Astrocyte of the spinal cord (primary cell): ENCODE results near the gene BCAP31.
A peak's percentile ranks its signal among the peaks of the same experiment; 100 is the strongest.
"Not testable (repeated sequence)": the region's sequence is repeated elsewhere in the genome, so short reads cannot be mapped to it uniquely, and the experiment has no call there.

Experiments
- DNase-seq: peaks from one replicate; pipeline ENCODE4 v3.0.0; 2011; ENCODE audit warnings: low read depth, low spot score
- H3K4me3 ChIP-seq: 2 replicates; pipeline ENCODE4 v1.5.1; 2011; ENCODE audit warnings: low read depth, mild to moderate bottlenecking, low read length, moderate library complexity
- in situ Hi-C: cut with HindIII; loops from 2 replicates; pipeline ENCODE4 v1.10.0; 2017; ENCODE audit warnings: low sequenced_read_pairs
- TF ChIP-seq, protein P1 (sequence below): IDR thresholded peaks from 2 replicates; pipeline ENCODE4 v1.5.1; 2012; ENCODE audit warnings: low read depth, mild to moderate bottlenecking, low read length, inconsistent platforms

The BCAP31 gene

DNA sequence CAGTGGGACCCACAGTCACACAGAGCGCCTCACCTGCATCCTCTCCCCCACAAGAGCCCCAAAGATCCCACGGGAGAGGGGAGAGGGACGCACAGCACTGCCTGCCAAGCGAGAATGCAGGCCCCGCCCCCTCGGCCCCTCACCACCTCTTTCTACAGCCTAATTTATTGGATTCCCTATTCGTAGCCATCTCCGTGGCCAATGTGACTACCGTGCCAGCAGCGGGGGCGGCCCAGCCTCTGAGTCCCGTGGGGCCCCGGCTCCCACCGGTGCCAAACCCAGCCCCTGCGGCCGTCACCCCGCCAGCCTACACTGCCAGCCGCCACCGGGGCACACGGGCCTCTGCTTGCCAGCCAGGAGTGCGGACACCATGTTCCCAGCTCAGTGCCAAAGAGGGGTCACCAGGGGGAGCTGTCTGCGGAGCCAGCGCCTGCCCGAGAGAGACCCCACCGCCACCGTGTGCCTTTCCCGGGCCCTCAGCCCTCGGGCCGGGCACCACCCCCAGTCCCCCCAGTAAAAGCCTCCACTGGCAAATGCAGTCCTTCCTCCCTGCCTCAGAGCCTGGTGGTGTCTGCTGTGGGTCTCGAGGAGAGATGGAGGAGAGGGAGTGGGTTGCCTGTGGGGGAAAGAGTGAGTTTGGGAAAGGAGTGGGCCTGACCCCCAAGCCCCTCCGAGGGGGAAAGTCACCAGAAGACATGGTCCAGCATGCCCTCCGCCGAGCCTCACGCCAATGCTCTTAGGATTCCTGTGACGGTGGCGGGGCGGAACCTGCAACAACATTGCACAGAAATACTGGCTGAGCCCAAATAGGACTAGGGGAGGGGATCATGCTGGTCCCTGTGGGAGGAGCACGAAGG is 20.3 kb upstream of the BCAP31 start:
- DNase-seq, result no peak
- in situ Hi-C loops, result no loop called here
- no peak overlapping the region for H3K4me3 ChIP-seq
- TF ChIP-seq, protein P1, sequence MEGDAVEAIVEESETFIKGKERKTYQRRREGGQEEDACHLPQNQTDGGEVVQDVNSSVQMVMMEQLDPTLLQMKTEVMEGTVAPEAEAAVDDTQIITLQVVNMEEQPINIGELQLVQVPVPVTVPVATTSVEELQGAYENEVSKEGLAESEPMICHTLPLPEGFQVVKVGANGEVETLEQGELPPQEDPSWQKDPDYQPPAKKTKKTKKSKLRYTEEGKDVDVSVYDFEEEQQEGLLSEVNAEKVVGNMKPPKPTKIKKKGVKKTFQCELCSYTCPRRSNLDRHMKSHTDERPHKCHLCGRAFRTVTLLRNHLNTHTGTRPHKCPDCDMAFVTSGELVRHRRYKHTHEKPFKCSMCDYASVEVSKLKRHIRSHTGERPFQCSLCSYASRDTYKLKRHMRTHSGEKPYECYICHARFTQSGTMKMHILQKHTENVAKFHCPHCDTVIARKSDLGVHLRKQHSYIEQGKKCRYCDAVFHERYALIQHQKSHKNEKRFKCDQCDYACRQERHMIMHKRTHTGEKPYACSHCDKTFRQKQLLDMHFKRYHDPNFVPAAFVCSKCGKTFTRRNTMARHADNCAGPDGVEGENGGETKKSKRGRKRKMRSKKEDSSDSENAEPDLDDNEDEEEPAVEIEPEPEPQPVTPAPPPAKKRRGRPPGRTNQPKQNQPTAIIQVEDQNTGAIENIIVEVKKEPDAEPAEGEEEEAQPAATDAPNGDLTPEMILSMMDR, result peak; percentile 33

DNA sequence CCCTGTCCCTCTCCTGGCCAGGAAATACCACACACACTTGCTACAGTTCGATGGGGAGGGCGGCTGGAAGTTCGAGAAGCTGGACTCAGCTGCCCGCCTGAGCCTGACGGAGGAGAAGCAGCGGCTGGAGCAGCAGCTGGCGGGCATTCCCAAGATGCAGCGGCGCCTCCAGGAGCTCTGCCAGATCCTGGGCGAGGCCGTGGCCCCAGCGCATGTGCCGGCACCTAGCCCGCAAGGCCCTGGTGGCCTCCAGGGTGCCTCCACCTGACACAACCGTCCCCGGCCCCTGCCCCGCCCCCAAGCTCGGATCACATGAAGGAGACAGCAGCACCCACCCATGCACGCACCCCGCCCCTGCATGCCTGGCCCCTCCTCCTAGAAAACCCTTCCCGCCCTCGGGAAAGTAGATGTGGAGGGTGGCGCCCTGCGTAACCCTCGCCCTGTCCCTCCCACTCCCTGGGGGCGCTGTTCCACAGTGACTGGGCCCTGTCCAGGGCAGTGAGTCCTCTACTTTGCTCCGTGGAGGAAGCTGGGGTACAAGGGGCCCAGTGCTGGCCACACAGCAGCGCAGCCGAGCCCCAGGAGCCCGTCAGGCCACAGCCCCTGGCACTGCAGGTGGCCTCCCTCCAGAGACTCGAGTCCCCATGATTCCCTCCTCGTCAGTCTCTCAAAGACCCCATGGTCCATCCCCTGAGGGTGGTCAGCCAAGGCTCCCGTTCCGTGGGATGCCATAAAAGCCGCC is 19.5 kb upstream of the BCAP31 start:
- DNase-seq, in situ Hi-C loops, H3K4me3 ChIP-seq: not testable (repeated sequence)

DNA sequence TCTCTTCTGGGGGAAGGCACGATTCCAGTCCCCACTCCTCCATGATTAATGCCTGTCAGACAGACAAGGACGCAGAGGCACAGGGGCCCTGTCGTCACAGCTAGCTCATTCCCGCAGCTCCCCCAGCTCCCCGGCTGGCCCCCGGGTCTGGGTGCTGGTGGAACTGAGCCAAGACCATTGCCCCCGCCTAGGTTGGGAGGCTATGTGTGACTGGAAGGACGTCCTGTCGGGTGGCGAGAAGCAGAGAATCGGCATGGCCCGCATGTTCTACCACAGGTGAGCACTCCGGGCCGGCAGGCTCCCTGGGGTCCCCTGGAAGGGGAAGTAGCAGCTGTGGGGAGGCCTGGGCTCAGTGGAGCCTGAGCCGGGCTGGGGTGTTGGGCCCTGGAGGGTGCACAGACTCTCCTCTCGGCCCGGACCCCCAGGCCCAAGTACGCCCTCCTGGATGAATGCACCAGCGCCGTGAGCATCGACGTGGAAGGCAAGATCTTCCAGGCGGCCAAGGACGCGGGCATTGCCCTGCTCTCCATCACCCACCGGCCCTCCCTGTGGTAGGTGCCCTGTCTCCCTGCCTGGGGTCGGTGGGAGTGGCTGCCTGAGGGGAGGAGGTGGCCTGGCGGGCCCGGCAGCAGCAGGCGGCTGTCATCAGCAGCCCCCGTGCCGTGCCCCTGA is 18.7 kb upstream of the BCAP31 start:
- in situ Hi-C loops, DNase-seq, H3K4me3 ChIP-seq: not testable (repeated sequence)

DNA sequence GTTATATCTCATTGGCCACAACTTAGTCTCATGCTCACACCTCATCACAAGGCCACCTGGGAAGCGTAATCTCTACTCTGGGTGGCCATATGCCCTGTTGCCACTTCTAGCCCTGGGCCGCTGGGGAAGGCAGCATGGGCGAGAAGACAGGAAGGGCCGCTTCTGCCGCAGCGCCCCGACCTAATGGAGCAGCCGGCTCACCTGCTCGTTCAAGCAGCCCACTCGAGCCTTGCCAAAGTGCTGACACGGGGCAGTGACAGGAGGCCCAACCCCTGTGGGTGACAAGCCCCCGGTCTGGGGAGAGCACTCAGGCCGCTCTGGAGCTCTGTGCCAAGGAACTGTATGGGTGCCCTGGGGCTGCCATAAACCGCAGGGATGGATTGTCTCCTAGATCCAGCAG is 17.9 kb upstream of the BCAP31 start:
- H3K4me3 ChIP-seq, in situ Hi-C loops, DNase-seq: not testable (repeated sequence)

DNA sequence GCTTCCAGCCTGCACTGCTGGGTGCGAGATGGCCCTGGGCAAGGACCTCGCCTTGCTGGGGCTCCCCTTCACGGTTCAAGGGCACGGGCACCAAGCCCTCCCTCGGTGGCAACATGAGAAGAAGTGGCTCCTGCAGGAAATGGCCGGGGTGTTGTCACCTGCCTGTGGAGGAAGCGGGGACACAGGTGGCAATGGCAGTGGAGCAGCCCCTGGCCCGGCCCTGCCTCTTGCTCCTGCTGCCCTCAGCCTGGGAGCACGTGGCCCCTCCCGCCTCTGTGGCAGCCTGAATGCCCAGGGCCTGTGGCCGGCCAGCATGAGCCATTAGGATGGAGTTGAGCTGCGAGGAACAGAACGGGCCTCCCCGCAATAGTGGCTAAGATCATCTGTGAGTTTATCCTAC is 17.3 kb upstream of the BCAP31 start:
- DNase-seq, result no peak
- no peak overlapping the region for H3K4me3 ChIP-seq
- in situ Hi-C loops, result no loop called here
- TF ChIP-seq, protein P1, result no peak

DNA sequence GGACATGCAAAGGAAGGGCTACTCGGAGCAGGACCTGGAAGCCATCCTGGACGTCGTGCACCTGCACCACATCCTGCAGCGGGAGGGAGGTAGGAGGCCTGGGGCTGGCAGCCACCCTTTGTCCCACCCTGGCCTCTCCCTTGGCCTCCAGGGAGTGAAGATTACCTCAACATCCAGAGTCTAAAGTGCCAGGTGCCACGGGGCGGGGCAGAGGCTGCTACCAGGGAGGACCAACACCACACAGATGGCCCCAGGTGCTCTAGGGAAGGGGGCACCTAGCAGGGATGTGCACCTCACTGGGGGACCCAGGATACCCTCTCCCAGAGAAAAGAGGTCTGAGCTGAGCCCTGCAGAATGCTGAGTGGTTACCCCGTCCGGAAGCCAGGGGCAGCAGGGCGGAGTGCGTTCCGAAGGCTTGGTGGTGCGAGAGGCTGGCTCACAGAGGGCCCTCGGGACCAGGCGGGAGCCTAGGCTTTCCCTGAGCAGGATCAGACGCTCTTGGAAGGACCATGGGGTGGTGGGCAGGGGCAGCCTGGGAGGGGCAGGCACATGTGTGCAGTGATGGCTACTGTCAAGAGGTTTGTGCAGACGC is 16.5 kb upstream of the BCAP31 start:
- in situ Hi-C loops, result no loop called here
- no peak overlapping the region for H3K4me3 ChIP-seq
- TF ChIP-seq, protein P1, result no peak
- DNase-seq, result no peak

DNA sequence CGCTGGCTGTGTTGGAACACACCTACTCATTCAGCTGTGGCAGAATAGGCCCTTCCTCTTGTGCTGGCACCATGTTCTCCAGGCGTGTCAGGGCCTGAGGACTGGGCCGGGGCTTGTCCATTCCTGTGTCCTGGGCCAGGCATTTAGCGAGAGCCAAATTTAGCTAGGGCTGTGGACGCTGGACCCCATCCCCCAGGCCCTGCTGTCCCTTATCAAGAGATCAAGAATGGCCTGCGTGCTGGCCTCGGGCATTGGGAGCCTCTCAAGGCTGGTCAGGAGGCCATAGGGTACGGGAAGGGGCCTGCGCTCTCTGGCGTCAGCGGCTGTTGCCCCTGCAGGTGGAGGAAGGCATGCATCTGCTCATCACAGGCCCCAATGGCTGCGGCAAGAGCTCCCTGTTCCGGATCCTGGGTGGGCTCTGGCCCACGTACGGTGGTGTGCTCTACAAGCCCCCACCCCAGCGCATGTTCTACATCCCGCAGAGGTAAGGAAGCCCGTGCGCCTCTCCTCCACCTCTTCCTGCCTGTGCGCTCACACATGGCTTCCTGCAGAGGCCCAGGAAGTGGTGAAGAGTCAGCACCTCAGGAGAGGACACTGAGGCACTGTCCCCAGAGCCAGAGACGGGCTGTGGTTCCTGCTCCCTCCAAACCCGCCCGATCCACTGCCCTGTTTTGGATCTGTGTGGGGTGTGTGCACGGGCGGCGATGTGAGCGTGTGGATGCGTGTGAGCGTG is 15.7 kb upstream of the BCAP31 start:
- in situ Hi-C loops, result no loop called here
- no peak overlapping the region for H3K4me3 ChIP-seq
- TF ChIP-seq, protein P1, result no peak
- DNase-seq, result no peak
